Adrenal gland (tissue), 5 donors: ENCODE results near the gene SDHC.

Experiments
- POLR2A ChIP-seq, 2 donors: fragments of 450-650 bp; IDR thresholded peaks; one replicate each; pipeline ENCODE4 v1.6.1; 2017; ENCODE audit warnings: antibody characterized with exemption in 2 of 2, mild to moderate bottlenecking in 2 of 2, moderate library complexity in 1 of 2
- TF ChIP-seq, protein P1 (sequence below), 6 experiments: fragments of 450-650 bp in 4 of 6; fragments of 200-600 bp in 2 of 6; sonication (generic) in 1 of 6; IDR thresholded peaks; 1 replicate in 5 of 6; 2 replicates in 1 of 6; pipeline versions ENCODE4 v1.5.1 to v1.8.0; 2016 to 2021; ENCODE audit warnings: antibody characterized with exemption in 6 of 6, mild to moderate bottlenecking in 2 of 6, moderate library complexity in 1 of 6
- donor health status: DM: no; HTN: no; CAD: no.

DNA sequence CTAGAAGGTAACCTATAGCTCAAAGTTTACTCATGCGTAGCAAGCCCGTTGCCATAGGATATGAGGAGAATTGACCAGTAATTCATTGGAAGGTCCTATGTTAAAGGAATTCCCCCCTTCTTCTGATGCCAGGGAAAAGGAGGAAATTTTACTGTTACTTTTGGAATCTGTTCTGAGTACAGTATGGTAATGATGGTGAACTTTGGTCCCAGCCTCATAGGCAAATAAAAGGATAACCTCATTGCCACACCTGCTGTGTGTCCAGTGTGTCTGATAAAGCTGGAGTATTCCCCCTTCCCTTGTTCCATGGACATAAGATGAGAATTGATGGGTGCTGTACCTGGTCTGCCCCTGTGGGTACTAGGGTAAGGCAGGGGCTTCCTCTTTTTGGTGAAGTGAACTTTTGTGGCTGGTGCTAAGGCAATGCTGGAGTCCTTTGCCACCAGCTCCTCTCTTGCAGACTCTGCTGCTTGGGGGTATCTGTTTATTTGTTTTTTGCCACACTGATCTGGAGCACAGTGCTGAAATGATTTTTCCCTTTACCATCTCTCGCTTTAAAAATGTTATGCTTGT, 26.6 kb upstream of the SDHC start:
- TF ChIP-seq, protein P1, sequence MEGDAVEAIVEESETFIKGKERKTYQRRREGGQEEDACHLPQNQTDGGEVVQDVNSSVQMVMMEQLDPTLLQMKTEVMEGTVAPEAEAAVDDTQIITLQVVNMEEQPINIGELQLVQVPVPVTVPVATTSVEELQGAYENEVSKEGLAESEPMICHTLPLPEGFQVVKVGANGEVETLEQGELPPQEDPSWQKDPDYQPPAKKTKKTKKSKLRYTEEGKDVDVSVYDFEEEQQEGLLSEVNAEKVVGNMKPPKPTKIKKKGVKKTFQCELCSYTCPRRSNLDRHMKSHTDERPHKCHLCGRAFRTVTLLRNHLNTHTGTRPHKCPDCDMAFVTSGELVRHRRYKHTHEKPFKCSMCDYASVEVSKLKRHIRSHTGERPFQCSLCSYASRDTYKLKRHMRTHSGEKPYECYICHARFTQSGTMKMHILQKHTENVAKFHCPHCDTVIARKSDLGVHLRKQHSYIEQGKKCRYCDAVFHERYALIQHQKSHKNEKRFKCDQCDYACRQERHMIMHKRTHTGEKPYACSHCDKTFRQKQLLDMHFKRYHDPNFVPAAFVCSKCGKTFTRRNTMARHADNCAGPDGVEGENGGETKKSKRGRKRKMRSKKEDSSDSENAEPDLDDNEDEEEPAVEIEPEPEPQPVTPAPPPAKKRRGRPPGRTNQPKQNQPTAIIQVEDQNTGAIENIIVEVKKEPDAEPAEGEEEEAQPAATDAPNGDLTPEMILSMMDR (IDR thresholded peaks at IDR 0.05): no peak
- TF ChIP-seq POLR2A (IDR thresholded peaks at IDR 0.05): no peak
